Stomach (tissue), 9 donors: Measurements from ENCODE around the gene GZF1. TPM values are rescaled to one million over a fixed set of nuclear protein-coding genes. Genes with fewer than 3 reads are reported as not detected.

Source experiments
- DNase-seq, 2 donors: peaks; one replicate each; pipeline versions ENCODE4 v3.0.0 to v3.0.0-alpha.2; 2013 to 2019
- H3K27ac ChIP-seq, 5 donors: fragments of 200-600 bp in 4 of 5; sonication (generic) in 4 of 5; one replicate each; pipeline ENCODE4 v1.5.1; 2013 to 2019; ENCODE audit warnings: mild to moderate bottlenecking in 1 of 5, moderate library complexity in 1 of 5
- H3K27me3 ChIP-seq, 3 donors: fragments of 200-600 bp; sonication (generic); one replicate each; pipeline ENCODE4 v1.5.1; 2017 to 2019; ENCODE audit warnings: mixed run types in 1 of 3
- H3K36me3 ChIP-seq, 4 donors: fragments of 200-600 bp; sonication (generic); 1 replicate in 3 of 4; 2 replicates in 1 of 4; pipeline ENCODE4 v1.5.1; 2016 to 2019
- H3K4me1 ChIP-seq, 4 donors: fragments of 200-600 bp; sonication (generic); one replicate each; pipeline ENCODE4 v1.5.1; 2016 to 2019
- H3K4me3 ChIP-seq, 4 donors: fragments of 200-600 bp; sonication (generic) in 3 of 4; one replicate each; pipeline ENCODE4 v1.5.1; 2016 to 2019; ENCODE audit warnings: mild to moderate bottlenecking in 1 of 4
- H3K9me3 ChIP-seq, 4 donors: fragments of 200-600 bp; sonication (generic); one replicate each; pipeline ENCODE4 v1.5.1; 2016 to 2019
- EP300 ChIP-seq: sonication (generic); formaldehyde crosslinking; IDR thresholded peaks from one replicate; pipeline ENCODE4 v1.6.1; 2017; ENCODE audit warnings: antibody characterized with exemption
- POLR2A ChIP-seq, 4 donors: fragments of 450-650 bp; IDR thresholded peaks; one replicate each; pipeline ENCODE4 v1.6.1; 2016; ENCODE audit warnings: antibody characterized with exemption in 4 of 4, control low read depth in 2 of 4, mild to moderate bottlenecking in 1 of 4, moderate library complexity in 1 of 4
- POLR2AphosphoS5 ChIP-seq, 3 donors: sonication (generic); formaldehyde crosslinking; IDR thresholded peaks; one replicate each; pipeline ENCODE4 v1.6.1; 2016; ENCODE audit warnings: antibody characterized with exemption in 3 of 3
- WGBS, 5 donors: extraction: QIAGEN DNeasy Blood & Tissue Kit in 3 of 5; methylation state at CpG; one replicate each; pipeline versions ENCODE4 v1.1.5 to v1.1.7; 2013 to 2018; 5-methylcytosine and 5-hydroxymethylcytosine counted together
- intact Hi-C: fragments of 100-400 bp; cut with DNase I; formaldehyde crosslinking; loops from one replicate; pipeline ENCODE4 v1.15.1; 2023; ENCODE audit warnings: low total_unique reads
- polyA plus RNA-seq, 3 donors: library from polyadenylated mRNA; stranded (reverse); fragments of 200-250 nt; gene quantifications; one replicate each; pipeline ENCODE4 v1.2.3, GENCODE V29; 2013
- small RNA-seq, 4 donors: library from RNA; depleted of rRNA; stranded (forward); fragments of <200 nt; gene quantifications; one replicate each; pipeline ENCODE3, GENCODE V24; 2016
- total RNA-seq, 5 donors: library from RNA; depleted of rRNA; stranded (reverse); fragments of >200 nt; gene quantifications; one replicate each; pipeline versions ENCODE4 v1.1.0 to v1.2.3, GENCODE V29; 2014 to 2016
- TF ChIP-seq, protein P1 (sequence below), 7 experiments: fragments of 450-650 bp in 4 of 7; fragments of 200-600 bp in 3 of 7; sonication (generic) in 3 of 7; IDR thresholded peaks; one replicate each; pipeline ENCODE4 v1.5.1; 2016 to 2019; ENCODE audit warnings: antibody characterized with exemption in 7 of 7, control low read depth in 2 of 7, mild to moderate bottlenecking in 1 of 7
- donor health status: healthy with polysubstance abuse.
- donor health status: Bipolar disorder and iron deficiency.
- donor health status: healthy.

Gene GZF1
- total and polyA plus RNA-seq, 8 donors, result 2.9 to 19.7 (median 8.6) TPM

DNA sequence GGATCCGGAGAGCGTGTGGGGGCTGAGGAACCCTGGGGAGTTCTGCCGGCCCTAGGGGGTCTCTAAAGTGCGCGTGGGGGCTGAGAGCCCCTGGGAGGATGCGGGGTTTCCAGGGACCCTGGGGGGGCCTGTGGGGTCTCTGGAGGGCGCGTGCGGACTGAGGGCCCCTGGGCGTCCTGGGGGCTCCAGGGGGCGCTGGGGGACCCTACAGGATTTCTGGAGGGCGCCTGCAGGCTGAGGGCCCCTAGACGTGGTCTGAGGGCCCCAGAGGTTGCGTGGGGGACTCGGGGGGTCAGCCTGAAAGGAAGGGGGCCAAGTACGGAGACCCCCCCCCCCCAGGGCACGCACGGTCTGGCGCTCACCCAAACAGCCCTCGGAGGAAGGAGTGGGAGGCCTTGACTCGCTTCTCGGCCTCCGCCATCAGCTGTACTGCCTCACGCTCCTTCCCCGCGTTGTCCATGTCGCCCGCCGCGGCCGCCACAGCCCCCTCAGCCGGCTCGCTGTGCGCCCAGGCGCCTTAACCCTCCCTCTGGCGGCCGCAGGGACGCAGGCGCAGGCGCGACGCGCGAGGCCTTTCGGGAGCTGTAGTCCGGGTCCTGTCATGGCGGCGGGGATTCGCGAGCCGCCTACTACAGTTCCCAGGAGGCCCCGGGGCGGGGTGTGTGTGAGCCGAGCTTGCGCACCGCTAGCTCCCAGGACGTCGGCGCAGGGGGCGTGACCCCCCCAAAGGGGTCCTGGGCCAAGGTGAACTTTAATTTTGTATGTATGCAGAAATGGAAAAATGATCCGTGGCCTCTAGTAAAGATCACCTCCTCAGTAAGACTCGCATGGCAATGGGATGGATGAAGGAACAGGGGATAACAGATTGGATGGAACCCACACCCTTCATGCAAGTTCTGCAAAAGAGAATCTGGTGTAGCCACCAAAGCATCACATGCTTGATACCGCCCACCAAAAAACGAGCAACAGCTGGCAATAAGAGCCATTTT is 59.3 kb downstream of the GZF1 start, which contains the start of gene NAPB:
NAPB (minus strand) TSS at position 546 of the 989 bp plus-strand sequence; CDS start at position 460, 86 bp downstream.
- intact Hi-C loops, result no loop called here
- TF ChIP-seq, protein P1, sequence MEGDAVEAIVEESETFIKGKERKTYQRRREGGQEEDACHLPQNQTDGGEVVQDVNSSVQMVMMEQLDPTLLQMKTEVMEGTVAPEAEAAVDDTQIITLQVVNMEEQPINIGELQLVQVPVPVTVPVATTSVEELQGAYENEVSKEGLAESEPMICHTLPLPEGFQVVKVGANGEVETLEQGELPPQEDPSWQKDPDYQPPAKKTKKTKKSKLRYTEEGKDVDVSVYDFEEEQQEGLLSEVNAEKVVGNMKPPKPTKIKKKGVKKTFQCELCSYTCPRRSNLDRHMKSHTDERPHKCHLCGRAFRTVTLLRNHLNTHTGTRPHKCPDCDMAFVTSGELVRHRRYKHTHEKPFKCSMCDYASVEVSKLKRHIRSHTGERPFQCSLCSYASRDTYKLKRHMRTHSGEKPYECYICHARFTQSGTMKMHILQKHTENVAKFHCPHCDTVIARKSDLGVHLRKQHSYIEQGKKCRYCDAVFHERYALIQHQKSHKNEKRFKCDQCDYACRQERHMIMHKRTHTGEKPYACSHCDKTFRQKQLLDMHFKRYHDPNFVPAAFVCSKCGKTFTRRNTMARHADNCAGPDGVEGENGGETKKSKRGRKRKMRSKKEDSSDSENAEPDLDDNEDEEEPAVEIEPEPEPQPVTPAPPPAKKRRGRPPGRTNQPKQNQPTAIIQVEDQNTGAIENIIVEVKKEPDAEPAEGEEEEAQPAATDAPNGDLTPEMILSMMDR (IDR thresholded peaks at IDR 0.05), result peak in 5 of 7 experiments; percentile 45 to 82 (median 61)
- TF ChIP-seq POLR2A (IDR thresholded peaks at IDR 0.05) (peak in 2 of 4 donors; percentile 43 to 60), EP300 (no peak), POLR2AphosphoS5 (IDR thresholded peaks at IDR 0.05) (peak; percentile 90 to 97 (median 95))

More for the DNA sequence above, 59.3 kb downstream of the GZF1 start, which contains the start of gene NAPB:
- peaks cover 0 to 6% (median 0%) of the 10 kb centered on the region in 3 donors for H3K27me3 ChIP-seq
- 0 to 1% (median 0%) methylated on average over 13 to 64 of the region's 64 CpGs for WGBS, 5 donors
- H3K36me3 ChIP-seq, result no peaks in the 10 kb centered on the region
- H3K4me3 ChIP-seq, result peak within 1 kb of the TSS; percentile 79 to 98 (median 83)
- H3K27ac ChIP-seq, result peak within 1 kb of the TSS; percentile 91 to 94 (median 93)
- H3K4me1 ChIP-seq, result peaks cover 7 to 47% (median 24%) of the 10 kb centered on the region in 4 donors
- no peaks in the 10 kb centered on the region for H3K9me3 ChIP-seq
- peak; percentile 94 to 98 for DNase-seq

Small RNAs within 50 kb of the gene (small RNA-seq; reads per million reads assigned to genes)
- 0 reads per million in 4 donors for gene RNA5SP479

Other genes starting within 250 kb of the GZF1 start
- 10 to 100 TPM in 1 of 5 donors, 1 to 10 TPM in 4; 2.3 to 17.6 (median 9.0) TPM for gene NXT1, start 11.4 kb upstream of the GZF1 start, total RNA-seq
- gene NXT1, start 11.4 kb upstream of the GZF1 start, polyA plus RNA-seq, result 10 to 100 TPM; 22.1 to 24.8 (median 22.2) TPM
- 10 to 100 TPM in 3 of 5 donors, 1 to 10 TPM in 1, under 1 TPM in 1; 0.58 to 33.5 (median 11.3) TPM for gene NAPB, start 59.3 kb downstream of the GZF1 start, total RNA-seq
- gene NAPB, start 59.3 kb downstream of the GZF1 start, polyA plus RNA-seq, result 1 to 10 TPM; 5.0 to 6.6 (median 5.1) TPM
- gene CSTL1, start 77.5 kb downstream of the GZF1 start, total RNA-seq, result 10 to 100 TPM in 1 of 5 donors, not detected in 4; 39.4 TPM
- gene CSTL1, start 77.5 kb downstream of the GZF1 start, polyA plus RNA-seq, result not detected
- not detected for gene CST11, start 90.7 kb downstream of the GZF1 start, total RNA-seq
- gene CST11, start 90.7 kb downstream of the GZF1 start, polyA plus RNA-seq, result not detected
- not detected for gene CST8, start 128.9 kb downstream of the GZF1 start, total RNA-seq
- gene CST8, start 128.9 kb downstream of the GZF1 start, polyA plus RNA-seq, result not detected
- gene CST9L, start 206.3 kb downstream of the GZF1 start, total RNA-seq, result not detected
- gene CST9L, start 206.3 kb downstream of the GZF1 start, polyA plus RNA-seq, result not detected
- not detected for gene CST9, start 243.7 kb downstream of the GZF1 start, total RNA-seq
- gene CST9, start 243.7 kb downstream of the GZF1 start, polyA plus RNA-seq, result not detected